Left kidney (tissue), 2 donors: Measurements from ENCODE around the gene GGN. TPM values are rescaled to one million over a fixed set of nuclear protein-coding genes. Genes with fewer than 3 reads are reported as not detected.
"Not testable (repeated sequence)": the region's sequence is repeated elsewhere in the genome, so short reads cannot be mapped to it uniquely, and the experiment has no call there.

Experiments used
- DNase-seq: peaks from one replicate; pipeline ENCODE4 v3.0.0-alpha.2; 2013
- polyA plus RNA-seq: library from polyadenylated mRNA; unstranded; fragments of 120-200 nt; gene quantifications from one replicate; pipeline ENCODE4 v1.2.1, GENCODE V29; 2013; ENCODE audit not compliant: insufficient read length

GGN gene
- polyA plus RNA-seq, 1 donor = 0.48 TPM

DNA sequence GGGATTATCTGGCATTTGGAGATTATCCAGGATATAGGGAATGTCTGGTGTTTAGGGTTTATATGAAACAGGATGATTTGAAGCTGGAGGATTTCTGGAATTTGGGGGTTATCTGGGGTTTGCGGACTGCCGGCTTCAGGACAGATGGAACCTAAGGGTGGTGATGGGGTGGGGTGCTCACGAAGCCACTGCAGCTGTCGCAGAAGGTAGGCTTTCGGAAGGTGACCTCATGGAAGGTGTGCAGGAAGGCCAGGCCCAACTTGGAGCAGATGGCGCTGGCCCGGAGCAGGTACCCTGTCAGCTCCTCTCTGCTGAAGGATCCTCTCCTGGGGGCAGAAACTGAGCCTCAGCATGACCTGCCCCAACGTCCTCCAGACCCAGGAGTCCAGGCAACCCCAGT is 24.7 kb upstream of the GGN start:
- no peak for DNase-seq

DNA sequence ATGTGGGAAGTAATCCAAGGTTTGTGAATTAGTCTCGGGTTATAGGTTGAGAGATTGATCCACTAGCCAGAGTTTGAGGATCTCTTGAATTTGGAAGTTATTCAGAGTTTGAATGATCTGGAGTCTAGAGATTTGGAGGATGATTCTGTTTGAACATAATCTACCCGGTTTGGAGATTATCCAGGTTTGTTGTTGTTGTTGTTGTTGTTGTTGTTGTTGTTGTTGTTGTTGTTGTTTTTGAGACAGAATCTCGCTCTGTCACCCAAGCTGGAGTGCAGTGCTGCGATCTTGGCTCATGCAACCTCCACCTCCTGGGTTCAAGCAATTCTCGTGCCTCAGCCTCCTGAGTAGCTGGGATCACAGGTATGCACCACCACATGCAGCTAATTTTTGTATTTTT is 24.1 kb upstream of the GGN start:
- DNase-seq = not testable (repeated sequence)

DNA sequence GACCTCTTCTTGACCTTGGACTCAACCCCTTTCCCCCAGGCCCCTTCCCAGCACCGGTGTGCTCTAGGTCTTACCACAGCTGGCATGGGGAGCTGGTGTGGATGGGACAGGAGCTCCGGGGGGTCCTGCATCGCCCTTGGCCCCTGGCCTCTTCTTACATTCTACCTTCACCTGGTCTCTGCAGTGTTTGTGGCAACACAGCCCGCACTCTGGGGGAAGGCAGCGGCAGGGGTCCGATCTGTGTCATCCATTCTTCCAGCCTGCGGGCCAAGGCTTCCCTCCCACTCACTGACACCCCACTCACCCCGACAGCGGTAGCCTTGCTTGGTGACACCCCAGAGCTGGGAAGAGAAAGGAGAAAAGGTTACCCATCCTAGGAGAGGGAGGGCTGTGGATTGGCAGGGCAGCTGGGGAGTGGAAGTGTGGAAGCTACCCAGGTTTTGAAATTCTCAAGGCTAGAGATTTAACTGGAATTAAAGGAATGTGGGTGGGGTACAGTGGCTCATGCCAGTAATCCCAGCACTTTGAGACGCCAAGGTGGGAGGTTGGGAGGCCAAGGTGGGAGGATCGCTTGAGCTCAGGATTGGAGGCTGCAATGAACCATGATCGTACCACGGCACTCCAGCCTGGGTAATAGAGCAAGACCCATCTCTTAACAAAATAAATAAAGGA is 23.3 kb upstream of the GGN start:
- no peak for DNase-seq

DNA sequence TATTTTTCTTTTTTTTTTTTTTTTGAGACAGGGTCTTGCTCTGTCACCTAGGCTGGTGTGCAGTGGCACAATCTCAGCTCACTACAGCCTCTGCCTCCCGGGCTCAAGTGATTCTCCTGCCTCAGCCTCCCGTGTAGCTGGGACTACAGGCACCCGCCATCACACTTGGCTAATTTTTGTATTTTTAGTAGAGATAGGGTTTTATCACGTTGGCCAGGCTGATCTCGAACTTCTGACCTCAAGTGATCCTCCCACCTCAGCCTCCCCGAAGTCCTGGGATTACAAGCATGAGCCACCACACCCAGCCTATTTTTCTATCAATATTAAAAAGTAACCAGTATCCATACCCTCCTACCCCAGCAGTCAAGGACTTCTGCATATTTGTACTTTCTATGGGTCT is 22.6 kb upstream of the GGN start:
- not testable (repeated sequence) for DNase-seq

DNA sequence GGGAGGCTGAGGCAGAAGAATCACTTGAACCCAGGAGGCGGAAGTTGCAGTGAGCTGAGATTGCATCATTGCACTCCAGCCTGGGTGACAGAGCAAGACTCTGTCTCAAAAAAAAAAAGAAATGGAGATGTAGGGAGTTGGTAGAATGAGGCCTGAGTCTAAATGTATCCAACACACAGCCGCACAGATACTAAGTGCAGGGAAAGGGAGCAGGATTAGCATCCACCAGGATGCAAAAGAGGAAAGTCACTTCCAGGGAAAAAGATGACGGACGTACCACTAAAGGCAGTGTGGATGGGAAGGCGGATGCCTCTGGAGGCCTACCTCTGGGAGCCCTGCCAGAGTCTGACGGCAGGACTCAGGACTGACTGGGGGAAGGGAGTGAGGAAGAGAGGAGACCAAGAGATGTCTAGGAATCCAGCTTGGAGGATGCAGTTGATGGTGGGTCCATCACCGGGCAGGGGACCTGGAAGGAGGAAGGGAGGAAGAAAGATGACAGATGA is 21.8 kb upstream of the GGN start:
- DNase-seq = no peak

DNA sequence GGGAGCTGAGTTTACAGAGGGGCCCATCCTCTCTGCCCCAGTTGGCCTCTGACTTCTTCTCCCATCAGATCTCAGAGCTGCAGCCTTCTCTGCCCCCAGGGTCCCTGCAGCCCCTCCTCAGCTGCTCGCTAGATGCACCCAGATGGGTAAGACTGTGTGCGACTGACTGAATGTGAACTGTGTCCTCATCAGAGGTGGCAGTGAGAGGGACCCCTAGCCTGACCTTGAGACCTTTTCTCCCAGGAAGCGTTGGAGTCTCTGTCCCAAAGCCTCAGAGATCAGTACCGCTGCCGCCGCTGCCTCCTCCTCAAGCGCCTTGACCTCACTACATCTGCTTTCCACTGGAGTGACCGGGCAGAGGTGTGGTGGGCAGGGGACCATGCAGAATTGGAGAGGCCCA is 17.4 kb upstream of the GGN start:
- DNase-seq = no peak

DNA sequence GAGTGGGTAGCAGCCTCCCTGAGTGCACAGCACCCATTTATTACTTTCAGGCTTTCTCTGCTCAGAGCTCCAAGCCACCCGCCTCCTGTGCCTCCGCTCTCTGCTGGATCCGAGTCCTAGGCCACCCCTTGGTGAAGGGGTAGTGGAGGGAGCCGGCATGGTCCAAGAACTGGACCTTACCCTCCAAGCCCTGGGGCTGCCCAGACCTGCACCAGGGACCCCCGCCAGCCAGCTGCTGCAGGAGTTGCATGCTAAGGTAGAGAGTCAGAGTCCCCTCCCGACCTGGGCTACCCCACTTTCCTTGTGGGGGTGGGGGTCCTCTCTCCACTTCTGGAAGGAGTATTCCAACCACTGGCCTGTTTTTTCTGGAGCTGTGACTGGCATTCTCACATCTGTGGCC is 17.0 kb upstream of the GGN start:
- no peak for DNase-seq

DNA sequence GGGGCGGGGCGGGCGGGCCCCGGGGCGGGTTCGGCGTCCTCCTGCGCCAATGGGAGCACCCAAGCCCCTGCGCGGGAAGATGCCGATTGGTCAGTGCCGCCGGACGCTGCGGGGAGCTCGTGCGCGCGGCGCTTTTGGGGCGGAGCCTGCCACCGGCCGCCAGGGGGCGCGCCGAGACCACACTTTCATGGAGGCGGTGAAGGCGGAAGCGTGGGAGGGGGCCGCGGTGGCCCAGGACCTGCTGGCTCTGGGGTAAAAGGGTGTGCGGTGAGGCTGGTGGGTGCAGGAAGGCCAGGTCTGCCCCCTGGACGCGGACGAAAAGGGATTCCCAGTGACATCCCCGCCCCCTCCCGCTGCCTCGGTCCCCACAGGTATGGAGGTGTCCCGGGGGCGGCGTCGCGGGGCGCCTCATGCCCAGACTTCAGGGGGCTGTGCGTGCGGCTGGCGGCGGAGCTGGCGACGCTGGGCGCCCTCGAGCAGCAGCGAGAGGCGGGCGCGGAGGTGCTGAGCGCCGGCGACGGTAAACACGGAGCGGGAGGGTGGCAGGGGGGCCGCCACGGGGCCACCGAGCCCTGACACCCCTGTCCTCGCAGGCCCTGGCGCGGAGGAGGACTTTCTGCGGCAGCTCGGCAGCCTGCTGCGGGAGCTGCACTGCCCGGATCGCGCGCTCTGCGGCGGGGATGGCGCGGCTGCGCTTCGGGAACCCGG is 15.3 kb upstream of the GGN start, which contains the start of gene FAM98C:
FAM98C (plus strand) TSS at position 127 of the 708 bp plus-strand sequence; CDS start at position 188, 61 bp downstream.
- DNase-seq = peak; percentile 96

DNA sequence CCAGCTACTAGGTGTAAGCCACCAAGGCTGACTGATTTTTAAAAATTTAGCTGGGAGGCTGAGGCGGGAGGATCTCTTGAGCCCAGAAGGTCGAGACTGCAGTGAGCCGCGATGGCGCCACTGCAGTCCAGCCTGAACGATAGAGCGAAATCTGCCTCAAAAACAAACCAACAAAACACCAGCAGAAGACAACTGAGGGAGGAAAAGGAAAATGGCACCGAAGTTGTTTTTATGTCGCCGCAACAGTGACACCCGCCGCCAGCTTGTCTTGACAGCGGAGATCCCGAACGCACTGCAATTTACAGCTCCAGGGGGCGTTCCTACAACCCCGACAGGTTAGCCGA is 14.8 kb upstream of the GGN start:
- DNase-seq = no peak

DNA sequence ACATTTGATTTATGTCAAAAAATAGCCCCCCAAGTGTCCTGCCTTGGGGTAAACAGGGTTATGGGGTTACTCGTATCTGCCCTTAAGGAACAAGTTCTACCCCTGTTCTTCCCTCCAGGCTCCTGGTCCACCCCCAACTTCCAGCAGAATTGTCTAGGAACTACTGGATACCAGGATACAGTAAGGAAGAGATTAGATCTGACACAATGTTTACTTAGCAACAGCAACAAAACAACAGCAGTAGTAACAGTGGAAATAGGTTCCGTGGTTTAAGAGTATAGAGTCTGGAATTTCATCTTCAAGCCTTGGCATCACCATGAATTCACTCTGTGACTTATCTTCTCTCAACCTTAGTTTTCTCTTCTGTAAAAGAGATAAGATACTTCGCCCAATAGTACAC is 13.3 kb upstream of the GGN start:
- DNase-seq = no peak

DNA sequence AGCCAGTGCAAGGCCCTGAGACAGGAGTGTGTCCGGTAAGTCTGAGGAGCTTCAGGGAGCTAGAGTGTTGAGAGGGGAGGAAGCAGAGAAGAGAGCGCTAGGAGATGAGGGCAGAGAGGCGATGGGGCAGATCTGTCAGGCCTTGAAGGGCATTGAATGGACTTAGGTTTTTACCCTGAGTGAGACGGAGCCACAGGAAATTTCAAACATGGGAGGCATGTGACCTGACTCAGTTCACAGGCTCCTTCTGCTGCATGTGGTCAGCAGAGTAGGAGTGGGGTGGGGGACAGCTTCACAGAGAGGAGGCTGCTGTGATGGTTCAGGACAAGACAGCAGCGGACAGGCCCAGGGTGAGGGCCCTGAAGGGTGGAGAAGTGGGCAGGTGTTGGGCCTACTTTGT is 12.5 kb upstream of the GGN start:
- no peak for DNase-seq

DNA sequence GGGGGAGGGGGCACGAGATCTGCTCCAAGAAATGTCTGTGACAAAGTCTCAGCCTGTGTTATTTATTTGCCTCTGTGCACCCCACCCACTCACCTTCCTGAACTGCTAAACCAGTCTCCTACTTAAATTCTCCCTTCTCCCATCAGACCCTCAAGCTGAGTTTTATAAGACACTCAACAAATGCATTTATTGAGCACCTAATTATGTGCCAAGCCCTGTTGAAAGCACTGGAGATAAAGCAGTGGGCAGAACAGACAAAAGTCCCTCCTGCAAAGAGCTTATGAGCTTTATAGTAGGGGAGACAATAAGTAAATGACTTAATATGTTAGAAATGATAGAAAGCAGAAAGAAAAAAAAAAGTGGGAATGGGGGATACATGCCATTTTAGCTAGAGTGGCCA is 11.7 kb upstream of the GGN start:
- DNase-seq = no peak

DNA sequence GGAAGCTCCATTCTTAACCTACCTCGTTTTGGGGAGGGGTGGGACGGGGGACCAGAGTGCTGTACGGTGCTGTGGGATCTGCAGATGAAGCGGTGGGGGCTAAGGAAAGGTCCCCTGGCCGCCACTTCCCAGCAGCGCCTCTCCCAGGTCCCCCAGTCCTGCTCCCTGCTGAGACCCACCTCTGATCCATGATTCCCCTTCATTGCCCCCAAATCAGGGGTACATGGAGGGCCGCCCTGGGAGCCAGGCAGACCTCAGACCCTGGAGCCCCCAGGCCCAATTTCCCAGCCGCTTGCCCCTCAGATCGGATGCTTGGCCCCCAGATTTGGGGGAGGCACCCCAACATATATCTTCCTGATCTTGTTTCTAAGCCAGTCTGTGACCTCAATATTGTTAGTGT is 11.2 kb upstream of the GGN start:
- no peak for DNase-seq

DNA sequence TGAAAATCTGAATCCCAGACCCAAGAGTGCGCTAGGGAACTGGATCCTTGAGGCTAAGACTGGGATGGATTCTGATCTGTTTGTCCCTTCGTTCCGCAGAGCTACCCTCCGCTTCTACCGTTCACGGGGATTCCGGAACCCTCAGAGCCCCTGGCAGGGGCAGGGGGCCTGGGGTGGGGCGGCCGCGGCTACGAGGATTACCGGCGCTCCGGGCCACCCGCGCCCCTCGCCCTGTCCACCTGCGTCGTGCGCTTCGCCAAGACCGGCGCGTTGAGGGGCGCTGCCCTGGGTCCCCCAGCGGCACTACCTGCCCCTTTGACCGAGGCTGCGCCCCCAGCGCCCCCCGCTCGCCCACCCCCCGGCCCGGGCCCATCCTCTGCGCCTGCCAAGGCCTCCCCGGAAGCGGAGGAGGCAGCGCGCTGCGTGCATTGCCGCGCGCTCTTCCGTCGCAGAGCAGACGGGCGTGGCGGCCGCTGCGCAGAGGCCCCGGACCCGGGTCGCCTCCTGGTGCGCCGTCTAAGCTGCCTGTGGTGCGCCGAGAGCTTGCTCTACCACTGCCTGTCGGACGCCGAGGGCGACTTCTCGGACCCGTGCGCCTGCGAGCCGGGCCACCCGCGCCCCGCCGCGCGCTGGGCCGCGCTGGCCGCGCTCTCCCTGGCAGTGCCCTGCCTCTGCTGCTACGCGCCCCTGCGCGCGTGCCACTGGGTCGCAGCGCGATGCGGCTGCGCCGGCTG is 7.7 kb upstream of the GGN start:
- DNase-seq = no peak

DNA sequence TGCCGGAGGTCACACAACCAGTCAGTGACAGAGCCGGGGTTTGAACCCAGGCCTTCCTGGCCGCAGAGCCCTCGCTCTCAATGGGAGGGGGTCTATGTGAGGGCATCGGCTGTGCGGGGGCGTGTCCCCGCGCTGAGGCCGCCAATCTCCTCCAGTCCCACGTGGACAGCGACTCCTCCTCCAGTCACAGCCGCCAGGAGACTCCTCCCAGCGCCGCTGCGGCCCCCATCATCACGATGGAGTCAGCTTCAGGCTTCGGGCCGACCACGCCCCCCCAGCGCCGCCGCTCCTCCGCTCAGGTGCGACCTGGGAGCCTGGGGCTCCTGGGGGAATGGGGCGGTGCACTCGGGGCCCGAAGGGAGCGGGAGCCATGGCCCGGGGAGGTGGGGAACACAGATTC is 6.7 kb upstream of the GGN start:
- no peak for DNase-seq

DNA sequence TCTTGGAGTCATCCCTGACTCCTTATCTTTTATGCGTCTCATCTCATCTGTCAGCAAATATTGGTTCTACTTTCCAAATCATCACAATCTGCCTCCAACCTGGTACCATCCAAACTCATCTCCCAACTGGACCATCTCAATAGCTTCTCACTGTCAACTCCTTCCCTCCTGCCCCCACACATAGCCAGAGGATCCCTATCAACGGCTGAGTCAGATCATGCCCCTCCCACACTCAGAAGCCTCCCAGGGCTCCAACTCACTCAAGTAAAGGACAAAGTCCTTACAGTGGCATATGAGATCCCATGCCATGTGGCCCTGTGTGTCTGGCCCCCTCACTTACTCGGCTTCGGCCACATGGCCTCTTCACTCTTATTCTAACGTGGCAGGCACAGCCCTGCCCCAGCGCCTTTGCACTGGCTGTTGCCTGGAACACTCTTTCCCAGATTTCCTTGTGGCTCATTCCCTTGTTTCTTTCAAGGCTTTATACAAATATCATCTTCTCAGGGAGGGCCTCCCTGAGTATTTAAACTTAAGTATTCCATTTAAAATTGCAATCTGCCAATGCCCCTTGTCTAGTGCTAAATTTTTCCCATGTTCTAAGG is 5.0 kb upstream of the GGN start:
- DNase-seq = no peak

DNA sequence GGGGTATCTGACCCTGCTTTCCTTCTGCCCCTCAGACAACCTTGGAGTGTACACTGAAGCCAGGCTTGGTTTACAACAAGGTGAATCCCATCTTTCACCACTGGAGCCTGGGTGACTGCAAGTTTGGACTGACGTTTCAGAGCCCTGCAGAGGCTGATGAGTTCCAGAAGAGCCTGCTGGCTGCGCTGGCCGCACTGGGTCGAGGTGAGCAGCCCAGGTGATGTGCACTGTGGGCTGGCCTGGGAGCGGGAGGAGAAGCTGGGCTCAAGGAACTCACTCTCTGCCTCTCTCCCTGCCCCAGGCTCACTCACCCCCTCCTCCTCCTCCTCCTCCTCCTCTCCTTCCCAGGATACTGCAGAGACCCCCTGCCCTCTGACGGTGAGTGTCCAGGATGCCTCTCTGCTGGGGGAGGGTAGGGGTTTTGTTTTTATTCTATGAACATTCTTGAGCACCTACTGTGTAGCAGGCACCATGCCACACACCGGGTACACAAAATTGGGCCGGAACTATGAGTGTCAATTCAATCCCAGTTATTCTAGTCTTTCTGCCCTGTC is 4.2 kb upstream of the GGN start:
- DNase-seq = no peak

DNA sequence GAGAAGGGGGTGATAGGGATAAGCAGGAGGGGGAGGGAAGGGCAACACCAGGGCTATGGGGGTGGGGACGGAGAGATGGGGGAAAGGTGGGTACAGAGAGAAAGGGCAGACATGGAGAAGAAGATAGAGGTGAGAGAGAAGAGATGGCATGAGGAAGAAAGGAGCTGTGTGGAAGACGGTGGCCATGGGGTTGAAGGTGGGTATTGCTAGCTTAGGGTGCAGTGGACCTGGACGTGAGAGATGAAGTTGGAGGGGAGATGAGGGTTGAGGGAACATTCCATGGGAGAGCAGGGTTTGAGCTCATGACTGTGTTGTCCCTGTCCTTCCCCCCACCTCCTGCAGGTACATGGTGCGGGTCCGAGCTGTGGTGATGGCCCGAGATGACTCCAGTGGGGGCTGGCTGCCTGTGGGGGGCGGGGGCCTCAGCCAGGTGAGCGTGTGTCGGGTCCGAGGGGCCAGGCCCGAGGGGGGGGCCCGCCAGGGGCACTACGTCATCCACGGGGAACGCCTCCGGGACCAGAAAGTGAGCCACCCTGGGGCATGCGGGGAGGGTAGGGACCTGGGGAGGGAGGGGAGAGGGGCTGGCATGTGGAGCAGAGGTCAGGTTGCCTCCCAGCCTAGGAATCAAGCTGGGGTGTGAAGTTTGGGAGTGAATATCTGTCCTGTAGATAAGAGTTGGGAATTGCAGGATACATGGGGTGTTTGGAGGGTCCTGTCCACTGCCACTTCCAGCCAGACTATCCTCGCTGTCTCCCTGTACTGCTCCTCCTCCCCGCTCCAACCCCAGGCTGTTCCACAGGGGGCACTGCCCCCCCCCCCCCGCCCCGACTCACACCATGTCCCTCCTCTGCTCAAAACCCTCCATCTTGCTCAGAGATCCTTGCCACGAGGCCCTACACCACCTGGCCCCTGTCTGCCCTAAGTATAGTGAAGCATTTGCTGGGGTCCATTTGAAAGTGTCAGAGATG is 2.4 kb upstream of the GGN start:
- no peak for DNase-seq

DNA sequence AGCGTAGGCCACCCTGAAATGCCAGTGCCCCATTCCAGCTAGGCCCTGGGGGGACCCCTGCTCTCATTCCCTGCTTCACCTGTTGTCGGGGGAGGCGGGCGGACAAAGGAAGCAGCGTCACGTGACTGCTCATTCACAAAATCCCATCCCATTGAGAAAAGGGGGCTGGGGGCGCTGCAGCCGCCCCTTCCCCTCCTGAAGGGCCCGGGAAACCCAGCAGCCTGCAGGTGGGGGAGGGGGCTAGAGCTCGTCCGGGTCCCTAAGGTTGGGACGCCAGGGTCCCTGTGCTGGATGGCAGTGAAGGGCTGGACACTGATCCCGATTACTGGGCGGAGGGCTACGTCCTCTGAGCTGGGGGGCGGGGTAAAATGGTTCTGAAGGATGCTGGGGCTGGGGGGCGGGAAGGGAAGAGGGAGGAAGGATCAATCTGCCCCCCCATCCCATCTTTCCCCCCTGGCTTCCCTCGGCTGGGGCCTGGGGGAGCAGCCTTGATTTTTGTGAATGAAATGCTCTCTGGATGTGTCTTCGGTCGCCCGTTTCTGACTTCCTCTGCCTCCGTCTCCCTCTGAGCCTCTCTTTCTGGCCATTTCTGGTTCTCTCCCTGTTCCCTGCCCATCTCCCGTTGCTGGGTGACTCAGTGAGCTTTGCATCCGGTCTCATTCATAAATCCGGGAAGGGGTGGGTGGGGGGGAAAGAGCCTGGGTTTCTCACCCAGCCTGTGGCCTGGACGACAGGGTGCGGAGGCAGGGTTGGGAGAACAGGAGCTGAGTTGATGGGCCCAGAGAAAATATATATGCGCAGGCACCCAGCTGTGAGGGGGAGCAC is 1.5 kb upstream of the GGN start:
- no peak for DNase-seq

DNA sequence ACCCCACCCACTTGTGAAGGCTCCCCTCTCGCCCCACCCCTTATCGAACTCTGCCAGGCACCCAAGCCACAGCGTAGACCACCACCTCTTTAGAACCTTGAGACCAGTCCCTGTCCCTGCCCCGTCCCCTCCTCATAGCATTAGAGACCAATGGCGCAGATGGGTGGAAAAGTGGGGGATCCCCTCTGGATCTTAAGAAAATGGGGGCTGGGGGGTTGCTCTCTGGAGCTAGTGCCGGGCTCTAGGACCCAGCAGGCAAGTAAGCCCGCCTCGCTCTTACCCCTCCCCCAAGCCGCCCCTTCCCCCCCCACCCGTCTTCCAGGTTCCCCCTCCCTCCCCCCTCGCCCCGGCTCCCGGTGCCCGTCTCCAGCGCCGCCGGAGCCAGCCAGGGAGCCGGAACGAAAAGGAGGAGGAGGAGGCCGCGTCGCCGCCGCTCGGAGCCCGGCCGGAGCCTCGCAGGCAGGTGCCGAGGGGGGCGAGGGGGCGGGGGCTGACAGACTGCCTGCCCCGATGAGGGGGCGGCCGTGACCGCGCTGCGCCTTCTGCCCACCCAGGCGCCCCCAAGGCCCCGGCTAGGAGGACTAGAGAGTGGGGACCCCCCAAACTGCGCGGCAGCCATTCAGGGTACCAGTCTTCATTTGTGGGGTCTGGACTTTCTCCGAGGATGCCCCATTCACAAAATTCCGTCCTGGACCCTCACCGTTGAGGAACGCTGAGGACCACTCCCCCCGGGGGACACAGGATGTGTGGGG is 691 bp upstream of the GGN start, which contains the start of gene SPRED3:
SPRED3 (plus strand) TSS at position 349 of the 752 bp plus-strand sequence. CDS start 1,606 bp downstream, outside the sequence.
- peak; percentile 65 for DNase-seq
